Stimulated activated CD4-positive, alpha-beta T cell treated with anti-CD3 and anti-CD28 coated beads, Interleukin-1b, Interleukin-23, amount 100 ng/mL, for 48 hours (primary cell): Measurements from ENCODE around the gene MEIOB.

ENCODE experiments used
- DNase-seq: peaks from one replicate; pipeline ENCODE4 v3.0.0-alpha.2; 2020

The MEIOB gene

GRCh38 chr16:1828645-1829410 is 43.1 kb downstream of the MEIOB start:
- no peak for DNase-seq

DNA sequence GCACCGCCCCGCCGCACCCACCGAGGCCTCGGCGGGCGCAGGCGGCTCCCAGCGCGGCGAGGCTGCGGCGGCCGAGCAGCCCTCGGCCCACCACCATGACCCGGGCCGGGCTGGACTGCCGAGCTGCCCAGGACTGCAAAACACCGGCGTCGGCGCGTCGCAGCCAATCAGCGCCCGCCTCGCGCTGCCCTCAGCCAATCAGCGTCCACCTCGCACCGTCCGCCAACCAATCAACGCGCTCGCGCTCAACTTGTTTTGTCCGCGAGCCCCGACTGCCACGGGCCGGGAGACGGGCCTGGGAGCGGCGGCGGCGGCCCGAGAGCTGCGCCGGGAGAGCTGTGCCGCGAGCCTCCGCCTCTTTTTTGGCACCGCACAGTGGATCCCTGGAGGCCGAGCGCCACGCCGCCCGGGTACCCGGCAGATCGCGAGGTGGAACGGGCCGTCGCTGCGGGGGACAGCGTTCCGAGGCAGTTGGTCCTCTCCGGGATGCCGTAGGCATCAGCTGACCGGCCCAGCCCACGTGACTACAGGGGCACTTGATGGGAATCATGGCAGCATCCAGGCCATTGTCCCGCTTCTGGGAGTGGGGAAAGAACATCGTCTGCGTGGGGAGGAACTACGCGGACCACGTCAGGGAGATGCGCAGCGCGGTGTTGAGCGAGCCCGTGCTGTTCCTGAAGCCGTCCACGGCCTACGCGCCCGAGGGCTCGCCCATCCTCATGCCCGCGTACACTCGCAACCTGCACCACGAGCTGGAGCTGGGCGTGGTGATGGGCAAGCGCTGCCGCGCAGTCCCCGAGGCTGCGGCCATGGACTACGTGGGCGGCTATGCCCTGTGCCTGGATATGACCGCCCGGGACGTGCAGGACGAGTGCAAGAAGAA is 45.0 kb downstream of the MEIOB start, which contains the start of the genes FAHD1 and HAGH:
Gene FAHD1 (plus strand): TSS at position 516 of the 883 bp plus-strand sequence. CDS start 33 bp downstream, at position 549.
Gene HAGH (minus strand): TSS at position 135 of the 883 bp plus-strand sequence. CDS start 38 bp downstream, at position 97.
- peak; percentile 90 for DNase-seq

- DNase-seq, result peak; percentile 67
These were observed 45.9 kb downstream of the MEIOB start for GRCh38 chr16:1825864-1826690.

GRCh38 chr16:1825381-1825863 is 46.5 kb downstream of the MEIOB start:
- no peak for DNase-seq

DNA sequence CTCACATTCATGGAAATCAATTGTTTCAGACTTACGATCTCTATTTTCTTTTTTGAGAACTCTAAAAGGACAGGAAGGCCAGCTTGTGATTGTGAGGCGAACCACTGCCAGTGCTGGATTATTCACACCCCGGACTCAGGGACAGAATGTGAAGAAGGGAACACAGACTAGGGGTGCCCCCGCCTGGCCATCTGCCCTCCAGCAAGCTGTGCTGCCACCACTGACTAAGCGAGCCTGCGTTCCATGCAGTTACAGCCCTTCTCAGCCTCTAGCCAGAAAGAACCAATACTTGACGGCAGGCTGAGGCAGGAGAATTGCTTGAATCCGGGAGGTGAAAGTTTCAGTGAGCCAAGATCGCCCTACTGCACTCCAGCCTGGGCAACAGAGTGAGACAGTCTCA is 48.1 kb downstream of the MEIOB start:
- peak; percentile 23 for DNase-seq

DNA sequence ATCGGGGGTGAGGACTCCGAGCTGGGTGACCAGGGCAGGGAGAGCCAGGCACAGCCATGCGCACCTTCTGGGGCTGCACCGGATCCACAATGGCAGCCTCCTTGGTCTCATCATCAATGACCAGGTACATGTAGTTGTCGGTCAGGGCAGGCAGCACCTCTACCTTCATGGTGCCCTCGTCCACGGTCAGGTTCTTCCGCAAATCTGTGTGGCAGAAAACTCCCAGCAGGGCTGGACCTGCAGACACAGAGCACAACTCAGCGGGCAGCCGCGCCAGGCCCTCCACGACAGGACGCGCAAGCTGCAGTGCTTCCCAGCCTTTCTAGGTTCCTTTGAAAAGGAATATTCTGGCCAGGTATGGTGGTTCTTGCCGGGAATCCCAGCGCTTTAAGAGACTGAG is 49.2 kb downstream of the MEIOB start:
- DNase-seq, result no peak

- DNase-seq, result no peak
These were observed 49.9 kb downstream of the MEIOB start for GRCh38 chr16:1821861-1822611.

DNA sequence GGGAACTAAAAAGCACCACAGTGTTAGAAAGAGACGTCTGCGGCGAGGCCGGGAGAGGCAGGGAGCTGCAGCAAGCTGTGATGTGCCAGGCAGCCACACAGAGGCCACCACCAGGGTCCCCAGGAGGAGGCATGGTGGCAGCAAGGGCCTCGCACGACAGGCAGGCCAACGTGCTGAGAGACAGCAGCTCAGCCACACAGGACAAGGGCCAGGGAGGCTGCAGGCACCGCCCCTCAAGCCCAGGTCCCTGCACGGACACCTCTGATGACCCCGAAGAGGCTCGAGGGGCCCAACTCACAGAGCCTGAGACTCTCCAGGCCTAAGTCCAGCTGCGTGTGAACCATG is 51.0 kb downstream of the MEIOB start:
- no peak for DNase-seq

DNA sequence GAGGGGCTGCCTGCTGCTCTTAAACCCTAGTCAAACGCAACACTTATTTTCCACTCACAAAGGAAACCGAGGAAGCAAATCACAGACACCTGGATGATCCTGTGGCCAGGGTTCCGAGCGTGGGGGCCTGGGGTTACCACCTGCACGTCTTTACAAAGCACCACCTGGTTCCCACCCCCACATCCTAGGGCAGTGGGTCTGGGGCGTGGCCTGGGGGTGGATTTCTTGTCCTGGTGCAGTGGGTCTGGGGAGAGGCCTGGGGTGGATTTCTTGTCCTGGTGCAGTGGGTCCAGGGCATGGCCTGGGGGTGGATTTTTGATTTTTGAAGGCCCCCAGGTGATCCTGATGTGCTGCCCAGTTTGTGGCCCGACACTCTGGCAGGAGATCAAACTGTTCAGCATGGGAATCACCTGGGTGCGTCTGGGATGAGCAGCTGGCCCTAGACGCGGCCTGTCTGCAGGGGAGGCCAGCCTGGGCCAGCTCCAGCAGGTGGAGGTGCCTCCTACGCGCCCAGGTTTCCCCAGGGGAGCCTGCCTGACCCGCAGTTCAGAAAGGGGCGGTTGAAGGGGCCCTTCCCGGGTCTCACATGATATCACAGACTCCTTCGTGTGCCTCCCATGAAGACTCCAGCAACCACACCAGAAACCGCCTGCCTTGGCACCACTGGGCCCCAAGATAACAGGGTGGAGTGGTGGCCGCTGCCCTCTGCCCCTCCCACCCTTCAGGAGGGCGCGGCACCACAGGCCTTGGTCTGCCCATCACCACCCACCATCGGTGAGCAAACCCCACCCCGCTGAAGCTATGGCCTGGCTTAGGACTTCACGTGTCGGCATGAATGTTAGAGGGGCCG is 51.6 kb downstream of the MEIOB start:
- DNase-seq, result no peak

DNA sequence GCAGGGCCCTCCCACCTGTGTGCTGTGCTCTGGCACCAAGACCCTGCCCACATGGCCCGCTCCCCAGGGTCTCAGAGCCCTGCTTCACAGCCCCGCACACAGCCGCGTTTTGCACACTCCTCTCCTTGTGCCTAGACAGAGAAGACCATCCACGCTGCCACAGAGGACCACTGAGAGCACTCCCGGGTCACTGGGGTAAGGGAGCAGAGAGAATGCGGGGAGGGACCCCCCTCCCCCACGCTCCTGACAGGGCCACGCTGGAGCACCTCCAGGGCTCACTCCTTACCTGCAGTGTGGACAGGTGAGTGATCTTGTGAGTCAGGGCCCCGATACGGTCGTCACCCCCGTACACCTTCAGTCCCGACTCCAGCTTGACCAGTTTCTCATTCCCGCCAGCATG is 52.4 kb downstream of the MEIOB start:
- DNase-seq, result no peak

GRCh38 chr16:1818873-1819525 is 53.0 kb downstream of the MEIOB start:
- no peak for DNase-seq

DNA sequence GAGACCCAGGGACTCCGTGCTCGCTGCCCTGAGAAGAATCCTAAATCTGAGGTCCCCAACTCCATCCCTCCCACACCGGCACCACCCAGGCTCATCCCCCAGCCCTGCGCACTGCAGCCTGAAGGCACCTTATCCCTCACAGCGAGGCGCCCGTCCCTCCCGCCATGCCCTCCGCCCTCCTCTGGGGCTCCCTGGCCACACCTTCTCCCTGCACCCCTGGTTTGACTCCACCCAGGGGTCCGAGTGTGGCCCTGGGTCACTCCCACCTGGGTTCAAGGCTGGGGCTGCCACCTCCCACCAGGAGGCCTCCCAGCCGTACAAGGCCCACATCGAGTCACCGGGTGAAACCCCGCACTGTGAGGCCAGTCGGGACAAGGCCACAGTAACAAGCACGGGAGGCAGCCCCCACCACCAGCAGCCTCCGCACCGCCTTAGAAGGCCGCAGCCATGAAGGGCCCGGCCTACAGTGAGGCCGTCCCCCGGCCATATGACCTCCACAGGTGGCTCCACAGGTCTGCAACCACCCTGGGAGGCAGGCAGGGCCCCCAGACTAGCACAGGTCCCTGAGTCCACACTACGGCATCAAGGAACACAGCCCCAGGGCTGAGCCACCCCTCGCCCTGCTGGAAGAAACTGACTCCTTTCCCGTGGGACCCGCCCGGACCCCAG is 53.6 kb downstream of the MEIOB start:
- DNase-seq, result no peak

DNA sequence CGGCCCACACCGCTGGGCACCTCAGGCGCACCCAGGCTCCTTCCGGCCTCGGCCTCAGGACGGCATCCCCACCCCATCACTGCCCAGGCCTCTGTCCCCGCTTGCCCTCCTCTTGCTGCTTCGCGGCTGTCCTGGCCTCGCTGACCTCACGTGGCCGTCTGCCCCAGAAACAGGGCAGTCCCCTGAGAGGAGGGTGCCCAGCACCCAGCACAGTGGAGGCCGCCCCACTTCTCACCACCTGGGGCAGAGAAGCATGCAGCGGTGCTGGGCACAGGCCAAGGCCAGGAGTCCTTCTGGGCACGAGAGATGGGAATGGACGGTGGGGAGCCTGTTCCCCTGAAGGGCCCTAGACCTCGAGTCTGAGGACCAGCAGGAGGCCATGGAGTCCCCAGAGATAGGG is 54.2 kb downstream of the MEIOB start:
- DNase-seq, result no peak

DNA sequence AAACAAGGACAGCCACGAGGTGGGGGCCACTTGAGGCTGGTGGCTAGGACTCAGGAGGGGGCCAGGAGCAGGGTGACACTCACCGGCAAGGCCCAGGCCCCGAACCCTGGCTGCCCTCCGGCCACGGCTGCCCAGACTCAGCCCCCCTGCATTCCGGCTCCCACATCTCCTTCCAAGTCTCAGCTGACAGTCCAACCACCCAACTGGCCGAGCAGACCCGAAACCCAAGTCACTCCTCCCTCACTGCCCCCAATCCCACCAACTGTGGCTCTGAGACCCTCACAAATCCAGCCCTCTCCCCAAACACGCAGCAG is 54.7 kb downstream of the MEIOB start:
- no peak for DNase-seq

DNA sequence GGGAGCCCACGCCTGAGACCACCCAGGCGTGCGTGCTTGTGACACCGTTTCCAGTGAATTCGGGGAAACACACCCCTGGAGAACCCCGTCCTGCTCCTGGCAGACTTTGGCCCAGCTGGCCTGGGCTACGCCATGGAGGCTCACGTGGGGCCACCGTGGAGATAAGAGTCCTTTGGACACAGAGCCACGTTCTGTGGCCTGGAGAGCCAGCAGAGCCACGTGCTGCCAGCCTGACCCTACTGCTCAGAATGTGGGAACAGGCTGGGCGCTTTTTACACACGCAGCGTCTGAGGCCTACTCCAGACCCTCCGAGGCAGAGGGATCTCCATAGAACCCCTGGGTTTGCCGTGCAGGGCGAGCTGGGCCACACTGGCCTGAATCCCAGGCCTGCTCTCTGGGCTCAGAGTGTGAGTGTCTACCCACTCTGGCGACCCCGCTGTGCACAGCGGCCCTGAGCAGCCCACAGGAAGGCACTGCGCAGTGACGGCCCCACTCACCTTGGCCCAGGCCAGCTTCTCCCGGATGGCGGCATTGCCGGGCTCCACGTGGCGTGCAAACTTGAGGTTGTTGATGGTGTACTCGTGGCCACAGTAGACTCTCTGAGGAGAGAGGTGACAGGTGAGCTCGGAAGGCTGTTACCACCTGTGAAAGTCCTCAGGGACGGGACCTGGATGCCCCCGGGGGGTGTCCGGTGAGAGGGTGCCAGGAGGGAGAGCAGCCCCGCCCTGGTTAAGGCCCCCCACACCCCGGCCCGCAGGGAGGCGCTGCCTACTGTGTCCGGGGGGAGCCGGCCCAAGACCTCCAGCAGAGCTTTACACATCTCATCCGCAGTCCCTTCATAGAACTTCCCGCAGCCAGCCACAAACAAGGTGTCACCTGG is 55.3 kb downstream of the MEIOB start:
- DNase-seq, result no peak

DNA sequence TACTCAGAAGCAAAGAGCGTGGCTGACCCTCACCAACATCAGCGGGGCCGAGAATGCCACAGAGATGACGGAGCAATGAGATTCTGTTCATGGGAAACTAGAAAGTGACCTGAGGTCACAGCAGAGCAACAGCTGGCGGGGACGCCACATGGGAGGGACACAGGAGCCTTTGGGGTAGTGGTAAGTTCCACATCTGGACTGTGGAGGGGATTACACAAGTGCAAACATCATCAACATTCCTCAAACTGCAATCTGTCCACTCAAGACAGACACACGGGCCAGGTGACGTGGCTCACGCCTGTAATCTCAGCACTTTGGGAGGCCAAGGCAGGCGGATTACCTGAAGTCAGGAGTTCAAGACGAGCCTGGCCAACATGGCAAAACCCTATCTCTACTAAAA is 56.5 kb downstream of the MEIOB start:
- no peak for DNase-seq

GRCh38 chr16:1812732-1813163 is 59.2 kb downstream of the MEIOB start:
- DNase-seq, result peak; percentile 68

DNA sequence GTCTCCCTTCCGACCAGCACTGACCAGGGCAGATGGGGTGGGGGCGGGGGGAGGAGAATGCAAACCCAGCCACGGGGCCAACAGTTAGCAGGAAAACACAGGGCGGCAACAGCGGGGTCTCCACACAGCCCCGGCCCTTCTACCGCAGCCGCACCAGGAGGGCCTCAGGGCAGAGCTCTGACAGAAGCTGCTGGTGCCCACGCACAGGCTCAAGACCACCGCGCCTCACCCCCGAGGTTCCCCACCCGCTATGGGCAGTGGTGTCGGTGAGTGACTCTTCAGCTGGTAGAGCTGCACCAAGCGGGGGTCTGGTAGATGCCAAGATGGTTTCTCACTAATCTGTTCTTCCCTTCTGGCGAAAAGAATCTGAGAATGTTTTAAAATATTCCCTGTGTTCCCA is 61.4 kb downstream of the MEIOB start:
- DNase-seq, result no peak

GRCh38 chr16:1810106-1810505 is 61.9 kb downstream of the MEIOB start:
- no peak for DNase-seq
